Upper lobe of left lung (tissue), 6 donors: ENCODE data around the gene EXOC8. TPM values are rescaled to one million over a fixed set of nuclear protein-coding genes. Genes with fewer than 3 reads are reported as not detected.
A peak's percentile ranks its signal among the peaks of the same experiment; 100 is the strongest.

Experiments
- ATAC-seq, 2 donors: fragments of 200-7000 bp; cut with Tn5 transposase; one replicate each; pipeline ENCODE4 v1.9.1; 2022; ENCODE audit warnings: mild to moderate bottlenecking in 2 of 2, moderate library complexity in 2 of 2; ENCODE audit not compliant: low FRiP score in 2 of 2
- DNase-seq, 2 donors: peaks; one replicate each; pipeline ENCODE4 v3.0.0-alpha.2; 2019 to 2020
- H3K27ac ChIP-seq, 4 donors: fragments of 200-600 bp; sonication (generic); one replicate each; pipeline ENCODE4 v1.5.1; 2016 to 2019
- H3K27me3 ChIP-seq, 4 donors: fragments of 200-600 bp; sonication (generic); one replicate each; pipeline ENCODE4 v1.5.1; 2017 to 2019
- H3K36me3 ChIP-seq, 4 donors: fragments of 200-600 bp; sonication (generic); one replicate each; pipeline ENCODE4 v1.5.1; 2016 to 2019
- H3K4me1 ChIP-seq, 4 donors: fragments of 200-600 bp; sonication (generic); one replicate each; pipeline ENCODE4 v1.5.1; 2018 to 2019
- H3K4me3 ChIP-seq, 4 donors: fragments of 200-600 bp; sonication (generic); one replicate each; pipeline ENCODE4 v1.5.1; 2017 to 2019; ENCODE audit warnings: mild to moderate bottlenecking in 2 of 4, moderate library complexity in 1 of 4
- H3K9me3 ChIP-seq, 4 donors: fragments of 200-600 bp; sonication (generic); one replicate each; pipeline ENCODE4 v1.5.1; 2018 to 2019
- CTCF ChIP-seq, 6 experiments: fragments of 450-650 bp in 4 of 6; fragments of 200-600 bp in 2 of 6; sonication (generic) in 2 of 6; IDR thresholded peaks; one replicate each; pipeline ENCODE4 v1.5.1; 2016 to 2019; ENCODE audit warnings: antibody characterized with exemption in 6 of 6
- EP300 ChIP-seq, 4 donors: sonication (generic); formaldehyde crosslinking; IDR thresholded peaks; one replicate each; pipeline ENCODE4 v1.5.1; 2017; ENCODE audit warnings: antibody characterized with exemption in 4 of 4, control low read depth in 2 of 4
- POLR2A ChIP-seq, 4 donors: fragments of 450-650 bp; IDR thresholded peaks; one replicate each; pipeline ENCODE4 v1.5.1; 2016 to 2017; ENCODE audit warnings: antibody characterized with exemption in 4 of 4, mild to moderate bottlenecking in 2 of 4
- POLR2AphosphoS5 ChIP-seq, 2 donors: sonication (generic); formaldehyde crosslinking; IDR thresholded peaks; one replicate each; pipeline ENCODE4 v1.5.1; 2017; ENCODE audit warnings: antibody characterized with exemption in 2 of 2
- WGBS, 2 donors: methylation state at CpG; one replicate each; pipeline ENCODE4 v1.1.5; 2017 to 2018; 5-methylcytosine and 5-hydroxymethylcytosine counted together
- total RNA-seq, 6 donors: library from RNA; depleted of rRNA in 4 of 6; stranded (reverse); fragments of >200 nt in 4 of 6; gene quantifications; one replicate each; pipeline versions ENCODE4 v1.1.0 to v1.2.1, GENCODE V29; 2016 to 2021
- donor health status: DM: no; HTN: no; CAD: no; lungs with moderate emphysema.
- donor health status: DM: no; HTN: yes; CAD: no; lungs with severe emphysema.

EXOC8 gene
- total RNA-seq, 6 donors from 2014 or later = 16.3 to 24.7 (median 17.5) TPM

- WGBS, 2 donors = 96 to 99% methylated on average over 4 of the region's 4 CpGs
- H3K27me3 ChIP-seq = no peaks in the 10 kb centered on the region
- no peaks in the 10 kb centered on the region for H3K9me3 ChIP-seq
- H3K4me3 ChIP-seq = no peak overlapping the region
- H3K4me1 ChIP-seq = no peaks in the 10 kb centered on the region
- peaks cover 9 to 73% (median 24%) of the 10 kb centered on the region in 4 donors for H3K36me3 ChIP-seq
- DNase-seq (no peak), ATAC-seq (no peak)
- no peak for TF ChIP-seq POLR2AphosphoS5 (IDR thresholded peaks at IDR 0.05)
- TF ChIP-seq CTCF (IDR thresholded peaks at IDR 0.05) = no peak
- no peak for TF ChIP-seq EP300 (IDR thresholded peaks at IDR 0.05)
- TF ChIP-seq POLR2A (IDR thresholded peaks at IDR 0.05) = no peak
- no peak overlapping the region for H3K27ac ChIP-seq
Observed at GRCh38 chr1:231347961-231348360, 10.3 kb upstream of the EXOC8 start.

- H3K27ac ChIP-seq = no peak overlapping the region
- H3K9me3 ChIP-seq = no peaks in the 10 kb centered on the region
- TF ChIP-seq EP300 (IDR thresholded peaks at IDR 0.05) (no peak), POLR2A (IDR thresholded peaks at IDR 0.05) (no peak), POLR2AphosphoS5 (IDR thresholded peaks at IDR 0.05) (no peak), CTCF (IDR thresholded peaks at IDR 0.05) (no peak)
- H3K36me3 ChIP-seq = peaks cover 0 to 17% (median 1%) of the 10 kb centered on the region in 4 donors
- no peak for ATAC-seq
- 93 to 97% methylated on average over 6 of the region's 6 CpGs for WGBS, 2 donors
- H3K4me3 ChIP-seq = no peak overlapping the region
- H3K4me1 ChIP-seq = peaks cover 24 to 40% (median 32%) of the 10 kb centered on the region in 4 donors
- no peak for DNase-seq
- H3K27me3 ChIP-seq = no peaks in the 10 kb centered on the region
Observed at GRCh38 chr1:231340328-231341013, 2.8 kb upstream of the EXOC8 start.

- peaks cover 0 to 10% (median 0%) of the 10 kb centered on the region in 4 donors for H3K36me3 ChIP-seq
- H3K27ac ChIP-seq = peak within 1 kb of the TSS; percentile 91 to 94 (median 93)
- peak in 1 of 2 donors; percentile 94 for DNase-seq
- peak; percentile 92 for ATAC-seq
- H3K4me3 ChIP-seq = peak within 1 kb of the TSS; percentile 86 to 96 (median 90)
- no peaks in the 10 kb centered on the region for H3K9me3 ChIP-seq
- 0% methylated on average over 30 to 39 of the region's 43 CpGs for WGBS, 2 donors
- H3K4me1 ChIP-seq = peaks cover 44 to 60% (median 52%) of the 10 kb centered on the region in 4 donors
- no peaks in the 10 kb centered on the region for H3K27me3 ChIP-seq
- no peak for TF ChIP-seq POLR2A (IDR thresholded peaks at IDR 0.05)
- TF ChIP-seq CTCF (IDR thresholded peaks at IDR 0.05) = no peak
- no peak for TF ChIP-seq EP300 (IDR thresholded peaks at IDR 0.05)
- no peak for TF ChIP-seq POLR2AphosphoS5 (IDR thresholded peaks at IDR 0.05)
Observed at GRCh38 chr1:231338270-231339128, 847 bp upstream of the EXOC8 start, which contains the start of gene SPRTN. TSS of gene SPRTN (plus strand) at chr1:231338293. CDS start at chr1:231338384, 91 bp downstream.

- Histone ChIP-seq H3K4me1 (peaks cover 52 to 69% (median 61%) of the 10 kb centered on the region in 4 donors), H3K27me3 (no peaks in the 10 kb centered on the region), H3K9me3 (no peaks in the 10 kb centered on the region), H3K36me3 (peaks cover 0 to 3% (median 0%) of the 10 kb centered on the region in 4 donors), H3K4me3 (peak overlapping the region; percentile 86 to 96 (median 90)), H3K27ac (peak overlapping the region; percentile 91 to 94 (median 93))
- ATAC-seq = peak; percentile 42 to 50
- WGBS, 2 donors = 2 to 9% methylated on average over 7 to 20 of the region's 32 CpGs
- peak; percentile 24 to 90 for DNase-seq
- no peak for TF ChIP-seq POLR2AphosphoS5 (IDR thresholded peaks at IDR 0.05)
- TF ChIP-seq CTCF (IDR thresholded peaks at IDR 0.05) = no peak
- TF ChIP-seq EP300 (IDR thresholded peaks at IDR 0.05) = no peak
- no peak for TF ChIP-seq POLR2A (IDR thresholded peaks at IDR 0.05)
Observed at GRCh38 chr1:231337043-231337471, 595 bp downstream of the EXOC8 start.
